Fibroblast of gingiva (primary cell): Measurements from ENCODE around the gene TPRG1L.

Experiments used
- DNase-seq: peaks from one replicate; pipeline ENCODE4 v3.0.0-alpha.2; 2011; ENCODE audit warnings: low read depth

The TPRG1L gene

GRCh38 chr1:3593745-3594144, 31.1 kb upstream of the TPRG1L start:
- DNase-seq = no peak

GRCh38 chr1:3594706-3595377, 30.0 kb upstream of the TPRG1L start:
- no peak for DNase-seq

DNA sequence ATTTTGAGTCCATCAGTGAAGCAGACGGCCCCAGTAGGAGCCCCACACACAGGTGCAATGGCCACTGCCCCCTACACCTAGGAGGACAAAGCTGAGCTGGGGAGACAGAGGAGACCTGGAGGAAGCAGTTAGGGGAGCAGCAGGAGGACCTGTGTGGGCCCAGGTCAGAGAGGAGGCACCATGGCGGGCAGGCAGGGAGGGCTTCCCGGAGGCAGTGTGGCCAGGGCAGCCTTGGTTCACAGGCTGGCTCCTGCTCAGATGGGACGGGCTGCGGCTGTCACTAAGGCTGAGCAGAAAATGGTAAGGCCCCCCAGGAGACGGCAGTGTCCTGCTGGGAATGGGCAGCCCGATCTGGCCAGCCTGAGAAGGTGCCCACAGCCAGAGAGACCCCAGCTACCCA, 28.9 kb upstream of the TPRG1L start:
- no peak for DNase-seq

- no peak for DNase-seq
Observed at GRCh38 chr1:3596663-3597598, 27.9 kb upstream of the TPRG1L start.

DNA sequence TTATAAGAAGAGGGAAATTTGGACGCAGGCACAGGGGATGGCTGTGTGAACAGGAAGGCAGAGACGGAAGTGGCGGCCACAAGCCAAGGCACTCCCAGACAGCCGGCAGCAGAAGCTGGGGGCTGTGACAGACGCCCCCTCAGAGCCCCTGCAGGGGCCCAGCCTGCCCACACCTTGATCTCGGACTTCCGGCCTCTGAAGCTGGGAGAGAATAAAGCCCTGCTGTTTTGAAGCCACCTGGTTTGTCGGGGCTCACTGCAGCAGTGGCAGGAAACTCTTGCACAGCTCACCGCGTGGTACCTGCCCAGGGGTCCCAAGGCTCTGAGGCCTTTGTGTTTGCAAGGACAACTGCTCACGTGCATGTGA, 27.2 kb upstream of the TPRG1L start:
- DNase-seq = no peak

DNA sequence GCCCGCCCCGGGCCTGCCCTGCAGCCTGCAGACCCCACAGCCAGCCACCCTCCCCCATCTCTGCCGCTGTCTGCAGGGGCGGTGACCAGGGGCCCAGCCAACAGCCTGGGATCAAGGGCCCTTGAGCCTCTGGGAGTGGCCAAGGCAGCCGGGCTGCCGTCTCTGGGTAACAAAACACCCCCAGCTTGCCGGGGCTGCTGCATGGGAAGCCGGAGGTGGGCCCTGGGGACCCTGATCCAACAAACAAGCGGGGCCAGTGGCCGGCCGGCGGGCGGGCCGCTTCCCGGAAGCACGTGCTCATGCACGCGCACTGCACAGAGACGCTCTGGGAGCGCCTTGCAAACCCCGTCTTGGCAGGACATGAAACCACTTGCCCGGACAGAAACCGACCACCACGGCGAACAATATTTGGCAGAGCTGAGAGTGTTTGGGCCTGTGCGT, 26.7 kb upstream of the TPRG1L start:
- DNase-seq = no peak

DNA sequence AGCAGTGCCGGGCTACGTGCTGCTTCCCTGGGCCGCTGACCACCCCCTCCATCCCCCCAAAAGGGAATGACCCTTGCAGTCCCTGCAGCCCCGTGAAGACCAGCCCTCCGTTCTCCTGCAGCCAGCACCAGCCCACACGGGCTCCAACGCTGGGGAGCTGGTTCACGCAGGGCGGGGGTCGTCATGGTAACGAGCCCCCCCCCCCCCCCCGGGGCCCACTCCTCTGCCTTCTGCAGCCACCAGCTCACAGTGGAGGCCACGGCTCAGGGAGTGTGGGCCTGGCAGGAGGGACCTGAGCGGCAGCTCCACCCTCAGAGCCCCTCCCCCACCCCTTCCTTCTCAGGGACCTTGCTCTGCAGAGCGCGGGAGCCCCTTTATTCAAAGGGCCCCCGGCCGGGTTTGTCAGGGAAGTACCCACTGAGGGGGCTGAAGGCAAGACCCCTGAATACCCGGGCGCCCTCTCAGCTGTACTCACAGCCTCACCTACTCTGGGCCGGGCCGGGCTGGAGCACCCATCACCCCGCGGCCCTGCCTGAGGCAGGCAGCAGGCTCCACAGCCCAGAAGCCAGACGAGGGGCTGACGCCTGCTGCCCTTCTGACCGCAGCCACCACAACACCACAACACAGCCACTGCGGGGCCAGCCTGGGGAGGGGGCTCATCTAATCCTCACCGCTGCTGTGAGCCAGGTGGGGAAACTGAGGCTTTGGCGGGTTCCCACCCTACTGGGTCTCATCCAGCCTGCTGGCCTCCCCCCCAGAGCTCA, 26.1 kb upstream of the TPRG1L start:
- DNase-seq = no peak

- DNase-seq = no peak
Observed at GRCh38 chr1:3599286-3599811, 25.5 kb upstream of the TPRG1L start.

DNA sequence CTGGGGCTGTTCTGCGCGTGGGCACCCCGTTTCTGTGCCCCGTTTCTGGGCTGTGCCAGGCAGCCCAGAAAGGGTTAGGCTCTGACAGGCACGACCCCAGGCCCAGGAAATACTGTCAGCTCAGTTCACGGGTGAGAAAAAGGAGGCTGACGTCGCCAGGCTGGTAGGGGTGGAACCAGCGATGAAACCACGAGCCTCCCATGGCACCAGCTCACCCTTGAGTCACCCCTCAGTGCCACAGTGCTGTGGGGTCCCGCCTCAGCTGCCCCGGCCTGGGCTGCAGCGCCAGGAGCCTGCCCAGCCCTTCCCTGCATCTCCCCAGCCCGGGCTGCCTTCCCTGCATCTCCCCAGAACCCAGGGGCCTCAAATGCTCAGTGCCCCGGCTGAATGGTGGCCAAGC, 25.0 kb upstream of the TPRG1L start:
- no peak for DNase-seq

DNA sequence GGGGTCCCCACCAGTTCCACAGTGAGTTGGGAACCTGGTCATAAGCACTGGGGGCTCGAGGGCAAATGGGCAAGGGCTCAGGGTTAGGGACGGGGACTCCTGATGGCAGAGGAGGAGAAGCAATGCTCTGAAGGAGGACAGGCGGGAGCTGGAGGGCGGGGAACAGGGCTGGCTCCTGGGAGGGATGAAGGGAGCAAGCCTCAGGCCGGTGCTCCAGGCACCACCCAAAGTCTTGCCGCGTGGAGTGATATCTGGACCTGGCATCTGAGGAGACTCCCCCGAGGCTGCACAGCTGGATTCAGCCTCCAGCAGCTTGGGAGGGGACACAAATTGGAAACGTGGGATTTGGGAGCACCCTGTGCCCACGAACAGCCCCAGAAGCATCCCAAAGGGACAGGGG, 24.5 kb upstream of the TPRG1L start:
- DNase-seq = no peak

GRCh38 chr1:3601743-3602142, 23.1 kb upstream of the TPRG1L start:
- DNase-seq = no peak

DNA sequence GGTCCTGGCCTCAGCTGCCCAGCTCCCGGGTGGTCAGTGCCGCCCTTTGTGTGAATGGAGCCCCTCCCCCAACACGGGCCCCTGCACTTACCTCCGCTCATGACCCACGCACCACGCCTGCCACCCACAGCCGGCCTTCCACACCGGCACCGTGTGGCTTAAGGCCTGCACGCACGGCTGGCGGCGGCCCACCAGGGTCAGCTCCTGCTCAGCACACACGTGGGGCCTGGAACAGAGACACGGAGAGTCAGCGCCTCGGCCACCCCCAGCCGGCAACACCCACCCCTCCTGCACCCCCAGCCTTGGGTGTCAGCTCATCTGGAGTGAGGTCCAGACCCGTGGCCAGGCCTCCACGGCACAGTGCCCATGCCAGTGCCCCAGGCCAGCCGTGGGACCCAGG, 22.4 kb upstream of the TPRG1L start:
- no peak for DNase-seq

DNA sequence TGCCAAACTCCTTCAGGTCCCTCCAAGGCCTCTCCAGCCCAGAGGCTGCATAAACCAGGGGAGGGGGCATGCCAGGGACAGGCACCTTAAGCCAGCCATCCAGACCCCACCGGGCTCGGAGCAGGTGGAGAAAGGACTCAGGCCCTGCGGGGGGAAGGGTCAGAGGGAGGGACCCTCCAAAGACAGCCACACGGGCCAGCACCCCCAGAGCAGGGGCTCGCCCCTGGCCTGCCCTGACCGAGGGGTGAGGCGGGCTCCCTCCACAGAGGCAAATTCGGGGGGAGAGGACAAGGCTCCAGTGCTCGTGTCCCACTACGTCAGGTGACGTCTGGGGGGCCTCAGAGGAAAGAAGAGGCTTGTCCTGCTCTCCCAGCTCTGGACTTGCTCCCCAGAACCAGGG, 21.7 kb upstream of the TPRG1L start:
- no peak for DNase-seq

- DNase-seq = no peak
Observed at GRCh38 chr1:3603571-3604467, 21.0 kb upstream of the TPRG1L start.

GRCh38 chr1:3604468-3604974, 20.3 kb upstream of the TPRG1L start:
- no peak for DNase-seq

- no peak for DNase-seq
Observed at GRCh38 chr1:3604997-3605823, 19.6 kb upstream of the TPRG1L start.

GRCh38 chr1:3606779-3607702, 17.8 kb upstream of the TPRG1L start:
- DNase-seq = no peak

- DNase-seq = no peak
Observed at GRCh38 chr1:3607703-3608065, 17.1 kb upstream of the TPRG1L start.

DNA sequence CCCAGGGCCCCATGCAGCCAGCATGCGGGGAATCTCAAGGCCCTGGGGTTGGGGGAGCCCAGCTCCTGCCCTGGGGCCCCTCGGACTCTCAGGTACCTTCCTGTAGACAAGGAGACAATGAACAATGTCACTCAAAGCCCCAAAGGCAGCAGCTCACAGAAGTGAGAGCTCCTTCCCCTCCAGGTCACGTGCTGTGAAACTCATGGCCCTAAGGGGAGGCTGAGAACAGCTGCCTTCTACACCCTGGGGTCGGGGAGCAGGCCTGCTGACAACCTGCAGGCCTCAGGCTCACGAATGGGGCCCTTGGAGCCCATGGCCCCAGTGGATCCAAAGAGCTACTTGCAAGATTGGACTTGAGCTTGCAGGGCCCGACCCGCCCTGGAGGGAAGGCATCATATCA, 16.7 kb upstream of the TPRG1L start:
- no peak for DNase-seq
